Femur (tissue), 1 donor: ENCODE data around the gene ANKHD1.
"Not testable (repeated sequence)": the region's sequence is repeated elsewhere in the genome, so short reads cannot be mapped to it uniquely, and the experiment has no call there.

Source experiments
- DNase-seq: peaks from one replicate; pipeline ENCODE4 v3.0.0-alpha.2; 2017

The ANKHD1 gene

DNA sequence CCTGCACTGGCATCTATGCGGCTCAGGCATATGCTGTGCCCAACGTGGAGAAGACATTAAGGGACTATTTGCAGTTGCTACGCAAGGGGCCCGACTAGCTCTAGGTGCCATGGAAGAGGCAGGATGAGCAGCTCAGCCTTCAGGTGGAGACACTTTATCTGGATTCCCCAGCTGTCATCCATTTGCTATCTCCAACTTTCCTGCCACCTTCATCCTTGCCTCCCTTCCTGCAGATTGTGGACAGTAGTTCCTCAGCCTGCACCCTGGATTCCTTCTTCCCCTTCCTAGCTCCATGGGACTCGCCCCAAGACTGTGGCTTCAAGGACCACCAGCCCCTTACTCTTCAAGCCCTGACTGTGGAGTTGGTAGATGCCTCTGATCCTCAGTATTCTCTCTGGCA, 165.0 kb downstream of the ANKHD1 start:
- no peak for DNase-seq

DNA sequence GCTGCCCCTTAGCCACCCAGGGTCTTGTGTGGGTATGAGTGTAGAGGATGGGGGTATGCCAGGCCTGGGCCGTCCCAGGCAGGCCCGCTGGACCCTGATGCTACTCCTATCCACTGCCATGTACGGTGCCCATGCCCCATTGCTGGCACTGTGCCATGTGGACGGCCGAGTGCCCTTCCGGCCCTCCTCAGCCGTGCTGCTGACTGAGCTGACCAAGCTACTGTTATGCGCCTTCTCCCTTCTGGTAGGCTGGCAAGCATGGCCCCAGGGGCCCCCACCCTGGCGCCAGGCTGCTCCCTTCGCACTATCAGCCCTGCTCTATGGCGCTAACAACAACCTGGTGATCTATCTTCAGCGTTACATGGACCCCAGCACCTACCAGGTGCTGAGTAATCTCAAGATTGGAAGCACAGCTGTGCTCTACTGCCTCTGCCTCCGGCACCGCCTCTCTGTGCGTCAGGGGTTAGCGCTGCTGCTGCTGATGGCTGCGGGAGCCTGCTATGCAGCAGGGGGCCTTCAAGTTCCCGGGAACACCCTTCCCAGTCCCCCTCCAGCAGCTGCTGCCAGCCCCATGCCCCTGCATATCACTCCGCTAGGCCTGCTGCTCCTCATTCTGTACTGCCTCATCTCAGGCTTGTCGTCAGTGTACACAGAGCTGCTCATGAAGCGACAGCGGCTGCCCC, 165.6 kb downstream of the ANKHD1 start:
- no peak for DNase-seq

DNA sequence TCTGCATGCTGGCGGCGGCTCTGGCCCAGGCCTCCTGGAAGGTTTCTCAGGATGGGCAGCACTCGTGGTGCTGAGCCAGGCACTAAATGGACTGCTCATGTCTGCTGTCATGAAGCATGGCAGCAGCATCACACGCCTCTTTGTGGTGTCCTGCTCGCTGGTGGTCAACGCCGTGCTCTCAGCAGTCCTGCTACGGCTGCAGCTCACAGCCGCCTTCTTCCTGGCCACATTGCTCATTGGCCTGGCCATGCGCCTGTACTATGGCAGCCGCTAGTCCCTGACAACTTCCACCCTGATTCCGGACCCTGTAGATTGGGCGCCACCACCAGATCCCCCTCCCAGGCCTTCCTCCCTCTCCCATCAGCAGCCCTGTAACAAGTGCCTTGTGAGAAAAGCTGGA, 166.2 kb downstream of the ANKHD1 start:
- DNase-seq: no peak

DNA sequence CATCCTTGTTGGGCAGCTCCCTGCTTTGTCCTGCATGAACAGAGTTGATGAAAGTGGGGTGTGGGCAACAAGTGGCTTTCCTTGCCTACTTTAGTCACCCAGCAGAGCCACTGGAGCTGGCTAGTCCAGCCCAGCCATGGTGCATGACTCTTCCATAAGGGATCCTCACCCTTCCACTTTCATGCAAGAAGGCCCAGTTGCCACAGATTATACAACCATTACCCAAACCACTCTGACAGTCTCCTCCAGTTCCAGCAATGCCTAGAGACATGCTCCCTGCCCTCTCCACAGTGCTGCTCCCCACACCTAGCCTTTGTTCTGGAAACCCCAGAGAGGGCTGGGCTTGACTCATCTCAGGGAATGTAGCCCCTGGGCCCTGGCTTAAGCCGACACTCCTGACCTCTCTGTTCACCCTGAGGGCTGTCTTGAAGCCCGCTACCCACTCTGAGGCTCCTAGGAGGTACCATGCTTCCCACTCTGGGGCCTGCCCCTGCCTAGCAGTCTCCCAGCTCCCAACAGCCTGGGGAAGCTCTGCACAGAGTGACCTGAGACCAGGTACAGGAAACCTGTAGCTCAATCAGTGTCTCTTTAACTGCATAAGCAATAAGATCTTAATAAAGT, 166.9 kb downstream of the ANKHD1 start:
- no peak for DNase-seq

DNA sequence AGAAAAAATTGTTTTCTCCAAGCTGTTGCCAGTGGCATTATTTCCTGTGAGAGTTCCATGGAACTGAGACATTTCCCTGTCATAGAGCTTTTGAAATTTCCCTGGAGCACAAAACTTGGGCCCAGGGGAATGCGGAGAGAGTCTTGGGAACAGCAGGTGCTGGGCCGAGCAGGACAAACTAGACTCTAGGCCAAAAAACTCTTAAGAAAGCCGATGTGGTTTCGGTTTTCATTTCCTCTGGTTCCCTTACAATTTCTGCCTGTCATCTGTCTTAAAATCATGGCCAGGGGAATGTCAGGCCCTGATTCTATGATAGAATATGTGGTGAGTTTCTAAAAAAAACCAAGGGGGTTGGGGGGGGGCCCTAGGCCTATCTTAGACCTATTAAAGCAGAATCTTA, 167.6 kb downstream of the ANKHD1 start:
- DNase-seq: no peak

DNA sequence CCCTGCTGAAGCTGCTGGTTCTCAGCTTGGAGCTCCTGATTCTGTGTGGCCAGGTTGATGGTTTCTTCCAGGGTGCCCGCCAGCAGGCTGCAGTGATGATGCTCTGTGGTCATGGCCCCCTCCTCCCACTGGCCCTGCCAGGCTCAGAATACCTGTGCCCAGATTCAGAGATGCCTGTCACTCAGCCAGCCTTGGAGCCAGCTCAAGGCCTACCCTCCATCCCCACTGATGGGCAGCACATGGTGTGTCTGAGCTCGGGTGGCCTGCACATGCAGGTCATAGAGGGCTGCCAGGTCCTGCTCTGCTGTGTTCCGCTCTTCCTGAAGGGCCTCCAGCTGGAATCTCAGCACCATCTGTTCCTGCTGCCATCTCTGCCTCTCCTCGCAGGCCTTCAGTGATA, 168.4 kb downstream of the ANKHD1 start:
- no peak for DNase-seq

DNA sequence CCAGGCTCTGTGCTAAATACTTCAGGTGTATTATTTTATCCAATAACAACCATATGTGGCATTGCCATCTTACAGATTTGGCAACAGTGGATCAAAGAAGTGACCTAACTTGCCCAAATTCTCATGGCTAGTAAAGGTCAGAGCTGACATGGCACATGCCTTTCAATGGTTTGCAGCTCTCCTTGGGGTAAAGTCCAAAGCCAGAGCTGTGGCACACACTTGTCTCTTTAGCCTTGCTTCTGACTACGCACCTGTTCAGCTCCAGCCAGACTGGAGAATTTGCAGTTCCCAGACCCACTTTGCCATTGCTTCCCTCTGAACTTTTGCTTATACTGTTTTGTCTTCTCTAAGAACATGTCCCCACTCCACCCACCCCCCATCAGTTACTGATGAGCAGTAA, 168.9 kb downstream of the ANKHD1 start:
- DNase-seq: no peak

DNA sequence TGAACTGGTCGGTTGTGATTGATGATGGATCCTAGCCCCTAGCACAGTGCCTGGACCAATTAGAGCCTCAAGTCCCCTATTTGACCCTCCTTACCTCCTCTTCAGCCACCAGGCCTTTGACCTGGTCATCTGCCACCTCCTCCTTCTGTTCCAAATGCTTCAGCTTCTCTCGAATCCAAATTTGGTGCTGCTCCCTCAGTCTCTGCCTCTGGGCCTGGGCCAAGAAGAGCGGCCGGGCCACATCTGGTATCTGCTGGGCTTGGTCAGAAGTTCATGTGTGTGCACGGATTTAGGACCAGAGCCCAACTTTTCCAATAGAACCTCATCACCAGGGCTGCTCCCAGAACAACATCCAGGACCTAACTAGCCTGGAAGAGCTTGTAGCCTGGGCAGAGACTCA, 169.5 kb downstream of the ANKHD1 start:
- no peak for DNase-seq

DNA sequence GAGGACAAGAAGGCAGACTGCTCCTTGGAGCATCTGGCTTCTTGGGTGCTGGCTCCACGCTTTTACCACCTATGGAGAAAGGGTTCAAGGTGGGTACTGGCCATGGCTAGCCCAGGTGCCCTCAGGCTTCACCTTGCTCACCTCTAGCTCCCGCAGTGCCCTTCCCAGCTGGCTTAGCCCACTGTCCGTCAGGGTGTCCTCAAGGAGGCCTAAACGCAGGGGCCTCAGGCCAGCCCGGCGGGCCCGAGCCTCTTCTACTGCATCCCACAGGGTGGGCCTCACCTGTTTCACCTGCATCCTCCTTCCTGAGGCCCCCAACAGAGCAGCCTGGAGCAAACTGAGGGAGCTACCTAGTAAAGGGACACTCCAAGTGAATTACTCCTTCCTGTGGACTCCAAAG, 172.1 kb downstream of the ANKHD1 start:
- no peak for DNase-seq

DNA sequence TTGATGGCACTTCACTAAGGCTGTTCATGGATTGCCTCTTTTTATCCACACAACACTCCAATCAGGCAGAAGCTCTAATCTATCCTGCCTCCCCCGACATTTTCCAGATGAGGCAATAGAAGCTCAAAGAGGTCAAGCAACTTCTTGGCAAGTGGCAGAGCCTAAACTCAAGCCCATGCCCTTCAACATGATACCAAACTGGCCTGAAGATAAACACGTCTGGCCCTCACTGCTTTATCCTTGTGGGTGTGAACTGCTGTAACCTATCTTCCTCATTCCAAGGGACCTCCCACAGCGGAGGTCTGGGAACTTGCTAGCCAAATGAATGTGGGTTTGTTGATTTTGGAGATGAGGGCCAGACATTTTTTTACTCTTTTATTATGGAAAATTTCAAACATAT, 172.5 kb downstream of the ANKHD1 start:
- DNase-seq: no peak

DNA sequence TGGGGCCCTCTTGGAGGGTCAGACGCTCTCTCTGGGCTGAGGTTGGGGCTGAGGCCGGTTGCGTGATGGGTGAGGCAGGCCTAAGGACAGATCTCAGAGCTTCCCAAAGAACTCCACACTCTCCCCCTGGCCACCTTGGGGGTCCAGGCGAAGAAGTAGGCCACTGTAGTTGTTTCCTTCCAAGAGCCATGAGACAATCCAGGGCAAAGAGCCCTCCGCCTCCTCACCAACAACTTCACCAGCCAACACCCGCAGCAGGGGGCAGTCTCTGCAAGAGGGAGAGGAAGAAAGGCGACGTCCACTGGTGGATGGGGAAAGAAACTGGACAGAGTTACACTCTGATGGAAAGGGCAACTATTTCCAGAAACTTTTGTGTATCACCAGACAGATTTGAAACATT, 173.7 kb downstream of the ANKHD1 start:
- no peak for DNase-seq

DNA sequence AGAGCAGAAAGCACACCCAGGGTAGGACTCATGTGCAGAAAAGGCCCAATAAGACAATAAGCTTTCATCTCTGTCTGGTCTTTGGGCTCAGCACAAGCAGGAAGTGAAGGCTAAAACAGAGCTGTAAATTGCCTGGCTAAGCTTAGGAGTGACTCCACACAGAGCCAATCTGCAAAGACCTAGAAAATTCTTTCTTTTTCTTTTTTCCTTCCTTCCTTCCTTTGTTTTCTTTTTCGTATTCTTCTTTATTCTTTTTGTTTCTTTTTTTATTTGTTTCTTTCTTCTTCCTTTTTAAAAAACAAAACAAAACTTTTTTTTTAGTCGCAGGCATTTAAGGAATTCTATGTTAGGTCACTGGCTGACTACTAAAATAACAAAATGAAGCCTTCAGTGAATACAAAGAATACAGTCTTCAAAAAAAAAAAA, 175.2 kb downstream of the ANKHD1 start:
- DNase-seq: no peak

DNA sequence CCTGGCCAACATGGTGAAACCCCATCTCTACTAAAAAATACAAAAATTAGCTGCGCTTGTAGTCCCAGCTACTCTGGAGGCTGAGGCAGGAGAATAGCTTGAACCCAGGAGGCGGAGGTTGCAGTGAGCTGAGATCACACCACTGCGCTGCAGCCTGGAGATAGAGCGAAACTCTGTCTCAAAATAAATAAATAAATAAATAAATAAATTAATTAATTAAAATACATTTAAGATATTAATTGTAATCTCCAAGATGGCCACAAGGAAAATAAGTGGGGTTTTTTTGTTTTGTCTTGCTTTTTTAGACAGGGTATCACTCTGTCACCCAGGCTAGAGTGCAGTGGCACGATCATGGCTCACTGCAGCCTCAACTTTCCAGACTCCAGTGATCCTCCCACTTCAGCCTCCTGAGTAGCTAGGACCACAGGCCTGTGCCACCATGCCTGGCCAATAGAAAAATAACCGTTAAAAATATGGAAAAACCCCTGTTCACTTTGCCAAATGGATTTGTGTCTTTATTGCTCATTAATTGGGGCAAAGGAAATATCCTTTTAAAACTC, 177.6 kb downstream of the ANKHD1 start:
- DNase-seq: not testable (repeated sequence)

DNA sequence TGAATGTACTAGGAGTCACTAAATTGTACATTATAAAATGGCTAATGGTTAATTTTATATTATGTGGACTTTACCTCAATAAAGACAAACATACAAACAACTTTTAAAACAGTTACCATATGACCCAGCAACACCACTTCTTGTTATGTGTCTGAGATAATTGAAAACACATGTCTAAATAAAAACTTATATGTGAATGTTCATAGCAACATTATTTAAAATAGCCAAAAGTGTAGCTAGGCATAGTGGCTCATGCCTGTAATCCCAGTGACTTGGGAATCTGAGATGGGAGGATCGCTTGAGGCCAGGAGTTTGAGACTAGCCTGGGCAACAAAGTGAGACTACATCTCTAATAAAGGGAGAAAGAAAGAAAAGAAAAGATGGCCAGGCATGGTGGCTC, 185.9 kb downstream of the ANKHD1 start:
- DNase-seq: no peak

DNA sequence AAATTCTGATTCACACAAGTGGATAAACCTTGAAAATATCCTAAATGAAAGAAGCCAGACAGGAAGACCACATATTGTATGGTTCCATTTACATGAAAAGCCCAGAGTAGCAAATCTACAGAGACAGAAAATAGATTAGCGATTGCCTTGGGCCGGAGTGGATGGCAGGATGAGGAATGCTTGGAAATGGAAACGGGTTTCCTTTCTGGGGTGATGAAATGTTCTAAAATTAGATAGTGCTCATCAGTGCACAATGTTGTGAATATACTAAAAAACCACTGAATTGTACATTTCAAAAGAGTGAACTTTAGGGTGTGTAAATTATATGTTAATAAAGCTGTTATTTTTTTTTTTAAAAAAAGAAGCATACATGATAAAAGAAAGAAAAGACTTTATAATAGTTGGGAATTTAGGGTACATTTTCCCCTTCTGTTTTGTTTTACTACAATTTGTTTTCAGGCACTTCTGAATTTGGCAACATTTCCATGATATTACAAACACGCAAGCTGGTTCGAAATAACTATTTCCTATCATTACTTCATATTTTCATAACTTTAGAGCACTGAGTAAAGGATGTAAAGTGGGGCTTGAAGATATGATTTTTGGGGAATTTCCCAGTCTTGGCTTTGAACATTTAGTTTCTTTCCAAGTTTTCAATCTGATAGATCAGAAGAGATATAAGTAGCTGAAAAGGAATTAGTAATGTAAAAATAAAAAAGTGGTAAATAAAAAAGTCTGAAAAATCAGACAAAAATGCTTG, 186.9 kb downstream of the ANKHD1 start:
- no peak for DNase-seq
